ENCODE results near the gene BTRC. TPM values are rescaled to one million over a fixed set of nuclear protein-coding genes. Genes with fewer than 3 reads are reported as not detected.

Gene BTRC
- total RNA-seq, 3 donors from 2014 or later (not counting 1 experiment from before 2014, with no cell fraction given) = 13.5 to 22.8 (median 15.2) TPM

- no peaks in the 10 kb centered on the region for H3K27me3 ChIP-seq (ENCODE audit: control insufficient read depth, insufficient read depth, low read length)
- 89% methylated on average over 4 of the region's 5 CpGs for WGBS (ENCODE audit: insufficient coverage)
- no peak overlapping the region for H3K4me3 Mint-ChIP-seq
- intact Hi-C loops (cut with micrococcal nuclease) = no loop called here
- no peaks in the 10 kb centered on the region for H3K4me1 ChIP-seq (ENCODE audit: control insufficient read depth, insufficient read depth, low read length)
- peaks cover 5% of the 10 kb centered on the region for H3K36me3 Mint-ChIP-seq
- H3K9me3 ChIP-seq (ENCODE audit: control insufficient read depth, insufficient read depth, low read length) = no peaks in the 10 kb centered on the region
- no peaks in the 10 kb centered on the region for H3K9me3 Mint-ChIP-seq
- peaks cover 14 to 21% of the 10 kb centered on the region in 2 donors for H3K4me1 Mint-ChIP-seq
- no peaks in the 10 kb centered on the region for H3K27me3 Mint-ChIP-seq (ENCODE audit: low read depth in 2 of 2)
- no peak overlapping the region for H3K27ac Mint-ChIP-seq
- DNase-seq (no peak), ATAC-seq (no peak)
- TF ChIP-seq CTCF (IDR thresholded peaks at IDR 0.05) = no peak
- no peak overlapping the region for H3K4me3 ChIP-seq (ENCODE audit: low read length)
- H3K27ac ChIP-seq (ENCODE audit: low read length) = no peak overlapping the region
- H3K36me3 ChIP-seq (ENCODE audit: control insufficient read depth, insufficient read depth, low read length) = no peaks in the 10 kb centered on the region
Observed at GRCh38 chr10:101380353-101381017, 26.5 kb downstream of the BTRC start.

GRCh38 chr10:101385866-101386658 lies 32.1 kb downstream of the BTRC start:
- Mint-ChIP-seq H3K36me3 (no peaks in the 10 kb centered on the region), H3K27ac (no peak overlapping the region), H3K4me3 (no peak overlapping the region), H3K4me1 (peaks cover 14 to 16% of the 10 kb centered on the region in 2 donors), H3K27me3 (ENCODE audit: low read depth in 2 of 2) (no peaks in the 10 kb centered on the region), H3K9me3 (no peaks in the 10 kb centered on the region)
- TF ChIP-seq CTCF (IDR thresholded peaks at IDR 0.05) = no peak
- intact Hi-C loops (cut with micrococcal nuclease) = no loop called here
- WGBS (ENCODE audit: insufficient coverage) = 100% methylated on average over 1 of the region's 1 CpG
- H3K9me3 ChIP-seq (ENCODE audit: control insufficient read depth, insufficient read depth, low read length) = no peaks in the 10 kb centered on the region
- H3K27me3 ChIP-seq (ENCODE audit: control insufficient read depth, insufficient read depth, low read length) = no peaks in the 10 kb centered on the region
- DNase-seq (no peak), ATAC-seq (no peak)
- no peaks in the 10 kb centered on the region for H3K36me3 ChIP-seq (ENCODE audit: control insufficient read depth, insufficient read depth, low read length)
- no peak overlapping the region for H3K27ac ChIP-seq (ENCODE audit: low read length)
- H3K4me1 ChIP-seq (ENCODE audit: control insufficient read depth, insufficient read depth, low read length) = no peaks in the 10 kb centered on the region
- no peak overlapping the region for H3K4me3 ChIP-seq (ENCODE audit: low read length)

- Mint-ChIP-seq H3K36me3 (no peaks in the 10 kb centered on the region), H3K9me3 (no peaks in the 10 kb centered on the region), H3K27me3 (ENCODE audit: low read depth in 2 of 2) (no peaks in the 10 kb centered on the region), H3K27ac (no peak overlapping the region), H3K4me3 (no peak overlapping the region), H3K4me1 (peaks cover 9 to 14% of the 10 kb centered on the region in 2 donors)
- H3K36me3 ChIP-seq (ENCODE audit: control insufficient read depth, insufficient read depth, low read length) = no peaks in the 10 kb centered on the region
- no peak for ATAC-seq
- no peaks in the 10 kb centered on the region for H3K9me3 ChIP-seq (ENCODE audit: control insufficient read depth, insufficient read depth, low read length)
- H3K27me3 ChIP-seq (ENCODE audit: control insufficient read depth, insufficient read depth, low read length) = no peaks in the 10 kb centered on the region
- H3K4me1 ChIP-seq (ENCODE audit: control insufficient read depth, insufficient read depth, low read length) = no peaks in the 10 kb centered on the region
- no peak for DNase-seq
- TF ChIP-seq CTCF (IDR thresholded peaks at IDR 0.05) = no peak
- H3K4me3 ChIP-seq (ENCODE audit: low read length) = no peak overlapping the region
- intact Hi-C loops (cut with micrococcal nuclease) = no loop called here
- 100% methylated on average over 3 of the region's 4 CpGs for WGBS (ENCODE audit: insufficient coverage)
- no peak overlapping the region for H3K27ac ChIP-seq (ENCODE audit: low read length)
Observed at GRCh38 chr10:101386659-101387259, 32.8 kb downstream of the BTRC start.

All from natural killer cell (primary cell).